LoVo (cell line): ENCODE data around the gene IDH3A.

Experiments
- DNase-seq: peaks from one replicate; pipeline ENCODE4 v3.0.0-alpha.2; 2016; ENCODE audit warnings: low spot score

Gene IDH3A

GRCh38 chr15:78204351-78205309 is 55.5 kb downstream of the IDH3A start:
- no peak for DNase-seq

GRCh38 chr15:78205337-78205736 is 56.2 kb downstream of the IDH3A start:
- no peak for DNase-seq

GRCh38 chr15:78205856-78206255 is 56.7 kb downstream of the IDH3A start:
- no peak for DNase-seq

GRCh38 chr15:78206326-78207109 is 57.4 kb downstream of the IDH3A start:
- DNase-seq, result no peak

GRCh38 chr15:78207110-78207458 is 57.9 kb downstream of the IDH3A start:
- no peak for DNase-seq

- no peak for DNase-seq
These were observed 58.6 kb downstream of the IDH3A start for GRCh38 chr15:78207641-78208340.

- DNase-seq, result no peak
These were observed 59.2 kb downstream of the IDH3A start for GRCh38 chr15:78208341-78208844.

- no peak for DNase-seq
These were observed 59.9 kb downstream of the IDH3A start for GRCh38 chr15:78208887-78209645.

- DNase-seq, result no peak
These were observed 60.6 kb downstream of the IDH3A start for GRCh38 chr15:78209646-78210348.

- DNase-seq, result no peak
These were observed 61.2 kb downstream of the IDH3A start for GRCh38 chr15:78210349-78210717.

- no peak for DNase-seq
These were observed 62.2 kb downstream of the IDH3A start for GRCh38 chr15:78211189-78211921.

- no peak for DNase-seq
These were observed 62.8 kb downstream of the IDH3A start for GRCh38 chr15:78212008-78212407.

GRCh38 chr15:78212546-78213424 is 63.6 kb downstream of the IDH3A start:
- peak; percentile 96 for DNase-seq

GRCh38 chr15:78213425-78213750 is 64.2 kb downstream of the IDH3A start:
- no peak for DNase-seq

GRCh38 chr15:78213956-78214355 is 64.8 kb downstream of the IDH3A start:
- DNase-seq, result no peak

- peak; percentile 94 for DNase-seq
These were observed 67.3 kb downstream of the IDH3A start for GRCh38 chr15:78216276-78217104.

- no peak for DNase-seq
These were observed 71.6 kb downstream of the IDH3A start for GRCh38 chr15:78220713-78221112.
